ENCODE results near the gene ADGRG4.

DNA sequence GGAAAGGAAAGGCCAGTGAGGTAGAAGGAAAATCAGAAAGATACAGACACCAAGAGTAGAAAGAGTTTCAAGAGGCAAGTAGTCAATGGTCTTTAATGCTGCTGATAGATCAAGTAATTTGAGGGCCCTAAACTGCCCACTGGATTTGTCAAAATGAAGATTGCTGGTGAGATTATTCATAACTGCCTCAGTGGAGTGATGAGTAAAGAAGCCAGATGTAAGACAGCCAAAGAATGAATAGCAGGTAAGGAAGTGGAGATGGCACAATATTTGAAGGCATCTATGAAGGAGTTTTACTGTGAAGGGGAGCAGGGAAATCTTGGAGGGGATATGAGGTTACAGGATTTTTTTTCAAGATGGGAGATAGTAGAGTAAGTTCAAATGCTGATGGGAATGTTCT lies 147.2 kb downstream of the ADGRG4 start:
- TF ChIP-seq EZH2 (IDR thresholded peaks at IDR 0.05; ENCODE audit: borderline replicate concordance, insufficient read depth, low read depth, low read length, poor library complexity, severe bottlenecking), result no peak
- TF ChIP-seq, protein P1, sequence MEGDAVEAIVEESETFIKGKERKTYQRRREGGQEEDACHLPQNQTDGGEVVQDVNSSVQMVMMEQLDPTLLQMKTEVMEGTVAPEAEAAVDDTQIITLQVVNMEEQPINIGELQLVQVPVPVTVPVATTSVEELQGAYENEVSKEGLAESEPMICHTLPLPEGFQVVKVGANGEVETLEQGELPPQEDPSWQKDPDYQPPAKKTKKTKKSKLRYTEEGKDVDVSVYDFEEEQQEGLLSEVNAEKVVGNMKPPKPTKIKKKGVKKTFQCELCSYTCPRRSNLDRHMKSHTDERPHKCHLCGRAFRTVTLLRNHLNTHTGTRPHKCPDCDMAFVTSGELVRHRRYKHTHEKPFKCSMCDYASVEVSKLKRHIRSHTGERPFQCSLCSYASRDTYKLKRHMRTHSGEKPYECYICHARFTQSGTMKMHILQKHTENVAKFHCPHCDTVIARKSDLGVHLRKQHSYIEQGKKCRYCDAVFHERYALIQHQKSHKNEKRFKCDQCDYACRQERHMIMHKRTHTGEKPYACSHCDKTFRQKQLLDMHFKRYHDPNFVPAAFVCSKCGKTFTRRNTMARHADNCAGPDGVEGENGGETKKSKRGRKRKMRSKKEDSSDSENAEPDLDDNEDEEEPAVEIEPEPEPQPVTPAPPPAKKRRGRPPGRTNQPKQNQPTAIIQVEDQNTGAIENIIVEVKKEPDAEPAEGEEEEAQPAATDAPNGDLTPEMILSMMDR (IDR thresholded peaks at IDR 0.05), result no peak

Data from B cell (primary cell).